A549 treated with AZD9567 at 1 μM for 4 hours (cell line): Measurements from ENCODE around the gene SLC35G6. TPM values are rescaled to one million over a fixed set of nuclear protein-coding genes. Genes with fewer than 3 reads are reported as not detected.

Experiments used
- total RNA-seq: library from RNA; stranded (reverse); fragments of 200-300 nt; extraction: Qiagen RNA extraction; gene quantifications from 5 replicates; pipeline ENCODE4 v1.2.3, GENCODE V29; 2022; ENCODE audit not compliant: insufficient read depth

Gene SLC35G6
- total RNA-seq: not detected in 5 replicates

DNA sequence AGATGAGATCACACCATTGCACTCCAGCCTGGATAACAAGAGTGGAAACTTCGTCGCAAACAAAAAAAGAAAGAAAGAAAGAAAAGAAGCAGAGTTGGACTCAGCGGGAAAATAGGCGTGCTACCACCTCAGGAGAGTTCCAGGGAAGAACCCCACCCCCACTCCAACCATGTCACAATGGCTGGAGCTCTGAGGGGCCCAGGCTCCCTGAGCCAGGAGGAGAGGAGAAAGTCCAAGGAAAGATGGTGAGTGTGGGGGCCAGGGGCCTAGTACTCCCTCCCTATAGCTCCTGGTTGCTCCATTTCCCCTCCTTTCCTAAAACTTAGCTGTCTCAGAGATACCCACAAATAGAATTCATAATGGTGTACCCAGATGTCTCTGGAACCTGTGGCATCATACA is at the start of gene SLC35G6:
SLC35G6 (plus strand) TSS at position 172 of the 400 bp plus-strand sequence; CDS start at position 243, 71 bp downstream.

GRCh38 chr17:7439462-7440112 is 41.7 kb upstream of the SLC35G6 start, which contains the start of gene FGF11:
TSS of gene FGF11 (plus strand) at chr17:7439512. CDS start at chr17:7439621, 109 bp downstream.

GRCh38 chr17:7444682-7445618 is 36.3 kb upstream of the SLC35G6 start, which contains the start of gene CHRNB1:
TSS of gene CHRNB1 (plus strand) at chr17:7445061. CDS start at chr17:7445128, 67 bp downstream.

DNA sequence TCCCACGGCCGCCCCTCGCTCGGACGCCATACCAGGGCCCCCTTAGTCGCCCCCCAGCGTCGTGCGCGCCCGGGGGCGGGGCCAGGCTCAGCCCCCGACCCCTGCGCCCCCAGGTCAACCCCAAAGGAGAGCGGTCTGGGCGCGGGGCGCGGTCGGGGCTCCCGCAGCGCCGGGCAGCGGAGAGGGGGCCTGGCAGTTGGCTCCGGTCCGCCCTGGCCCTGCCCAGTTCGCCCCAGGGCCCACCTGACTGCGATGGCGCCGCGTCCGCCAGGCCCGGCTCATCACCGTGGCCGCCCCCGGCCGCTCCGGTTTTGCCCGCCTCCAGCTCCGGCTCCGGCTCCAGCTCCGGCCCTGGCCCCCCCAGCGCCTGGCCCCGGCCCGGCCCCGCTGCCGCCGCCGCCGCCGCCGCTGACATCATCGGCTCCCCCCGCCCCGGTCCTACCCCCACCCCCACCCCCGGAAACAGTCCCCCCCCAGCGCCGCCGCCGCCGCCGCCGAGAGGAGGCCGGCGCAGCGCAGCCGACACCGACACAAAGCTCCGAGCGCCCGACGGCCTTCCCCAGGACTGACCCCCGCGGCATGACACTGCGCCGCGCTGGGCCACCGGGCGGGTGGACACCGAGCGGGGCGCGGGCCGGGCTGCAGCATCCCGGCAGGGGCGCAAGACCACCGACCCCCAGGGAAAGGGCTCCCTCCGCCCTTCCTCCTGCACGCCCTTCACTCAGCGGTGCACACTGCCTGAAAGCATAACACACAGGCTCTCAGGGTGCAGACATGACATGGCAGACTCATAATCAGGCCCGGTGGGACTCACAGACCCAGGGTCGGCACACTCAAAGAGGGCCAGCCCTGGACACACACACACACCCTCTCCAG is 1.8 kb upstream of the SLC35G6 start, which contains the start of gene ZBTB4:
ZBTB4 (minus strand) TSS at position 419 of the 876 bp plus-strand sequence. CDS start 12,830 bp downstream, outside the sequence.

GRCh38 chr17:7484067-7484918 is 3.0 kb downstream of the SLC35G6 start, which contains the start of gene POLR2A:
TSS of gene POLR2A (plus strand) at chr17:7484366.

Other genes with a start within 250 kb of the SLC35G6 start
- 29.2 to 43.3 TPM (median 42.3 TPM) in 5 replicates for gene DVL2, start 246.9 kb upstream of the SLC35G6 start, total RNA-seq
- 67.2 to 91.5 TPM (median 83.0 TPM) in 5 replicates for gene PHF23, start 242.0 kb upstream of the SLC35G6 start, total RNA-seq
- gene GABARAP, start 239.0 kb upstream of the SLC35G6 start, total RNA-seq: 638 to 734 TPM (median 663 TPM) in 5 replicates
- 202 to 277 TPM (median 222 TPM) in 5 replicates for gene CTDNEP1, start 229.7 kb upstream of the SLC35G6 start, total RNA-seq
- gene ELP5, start 229.2 kb upstream of the SLC35G6 start, total RNA-seq: 115 to 144 TPM (median 128 TPM) in 5 replicates
- 1.4 to 1.8 TPM (median 1.6 TPM) in 4 of 5 replicates, not detected in the other for gene CLDN7, start 219.0 kb upstream of the SLC35G6 start, total RNA-seq
- gene SLC2A4, start 199.7 kb upstream of the SLC35G6 start, total RNA-seq: 0.28 to 0.45 TPM (median 0.37 TPM) in 4 of 5 replicates, not detected in the other
- gene YBX2, start 186.8 kb upstream of the SLC35G6 start, total RNA-seq: 0.46 to 0.72 TPM (median 0.60 TPM) in 4 of 5 replicates, not detected in the other
- gene EIF5A, start 173.8 kb upstream of the SLC35G6 start, total RNA-seq: 1,570 to 1,809 TPM (median 1,672 TPM) in 5 replicates
- 91.5 to 113 TPM (median 108 TPM) in 5 replicates for gene GPS2, start 166.1 kb upstream of the SLC35G6 start, total RNA-seq
- 30.5 to 37.6 TPM (median 36.4 TPM) in 5 replicates for gene NEURL4, start 152.1 kb upstream of the SLC35G6 start, total RNA-seq
- gene ACAP1, start 144.9 kb upstream of the SLC35G6 start, total RNA-seq: 2.1 to 5.5 TPM (median 3.9 TPM) in 4 of 5 replicates, not detected in the other
- 10.3 to 15.0 TPM (median 13.0 TPM) in 5 replicates for gene KCTD11, start 129.3 kb upstream of the SLC35G6 start, total RNA-seq
- gene TMEM95, start 126.3 kb upstream of the SLC35G6 start, total RNA-seq: not detected in 5 replicates
- 1.4 to 1.7 TPM (median 1.6 TPM) in 5 replicates for gene TNK1, start 100.4 kb upstream of the SLC35G6 start, total RNA-seq
- gene PLSCR3, start 86.9 kb upstream of the SLC35G6 start, total RNA-seq: 36.1 to 44.4 TPM (median 40.5 TPM) in 5 replicates
- gene TMEM256, start 77.3 kb upstream of the SLC35G6 start, total RNA-seq: 181 to 231 TPM (median 208 TPM) in 5 replicates
- 12.4 to 20.9 TPM (median 18.3 TPM) in 5 replicates for gene NLGN2, start 73.6 kb upstream of the SLC35G6 start, total RNA-seq
- 0.08 TPM in 2 of 5 replicates, not detected in the others for gene SPEM1, start 61.1 kb upstream of the SLC35G6 start, total RNA-seq
- 0.05 to 0.07 TPM (median 0.05 TPM) in 3 of 5 replicates, not detected in the others for gene SPEM2, start 55.8 kb upstream of the SLC35G6 start, total RNA-seq
- gene SPEM3, start 52.6 kb upstream of the SLC35G6 start, total RNA-seq: 0.02 to 0.06 TPM (median 0.02 TPM) in 3 of 5 replicates, not detected in the others
- gene TMEM102, start 46.0 kb upstream of the SLC35G6 start, total RNA-seq: 7.5 to 12.0 TPM (median 11.6 TPM) in 5 replicates
- gene FGF11, start 41.9 kb upstream of the SLC35G6 start, total RNA-seq: 0.67 to 1.3 TPM (median 0.74 TPM) in 4 of 5 replicates, not detected in the other
- gene CHRNB1, start 36.4 kb upstream of the SLC35G6 start, total RNA-seq: 5.7 to 17.4 TPM (median 8.1 TPM) in 5 replicates
- gene ZBTB4, start 1.8 kb upstream of the SLC35G6 start, total RNA-seq: 17.6 to 21.8 TPM (median 20.5 TPM) in 5 replicates
- gene POLR2A, start 2.9 kb downstream of the SLC35G6 start, total RNA-seq: 74.1 to 103 TPM (median 95.9 TPM) in 5 replicates
- 7.1 to 11.8 TPM (median 9.9 TPM) in 5 replicates for gene TNFSF12, start 67.6 kb downstream of the SLC35G6 start, total RNA-seq
- 0.40 to 0.92 TPM (median 0.66 TPM) in 4 of 5 replicates, not detected in the other for gene TNFSF13, start 77.3 kb downstream of the SLC35G6 start, total RNA-seq
- gene SENP3, start 80.5 kb downstream of the SLC35G6 start, total RNA-seq: 70.1 to 96.6 TPM (median 91.7 TPM) in 5 replicates
- gene CD68, start 98.2 kb downstream of the SLC35G6 start, total RNA-seq: 23.5 to 28.8 TPM (median 28.1 TPM) in 5 replicates
- 112 to 167 TPM (median 117 TPM) in 5 replicates for gene MPDU1, start 102.4 kb downstream of the SLC35G6 start, total RNA-seq
- 0.17 to 0.42 TPM (median 0.28 TPM) in 4 of 5 replicates, not detected in the other for gene SOX15, start 108.6 kb downstream of the SLC35G6 start, total RNA-seq
- 59.1 to 61.9 TPM (median 61.2 TPM) in 5 replicates for gene FXR2, start 133.5 kb downstream of the SLC35G6 start, total RNA-seq
- gene SAT2, start 146.4 kb downstream of the SLC35G6 start, total RNA-seq: 51.0 to 90.6 TPM (median 82.1 TPM) in 5 replicates
- gene SHBG, start 148.7 kb downstream of the SLC35G6 start, total RNA-seq: 0.47 to 1.00 TPM (median 0.70 TPM) in 4 of 5 replicates, not detected in the other
- 0.19 to 0.26 TPM (median 0.24 TPM) in 4 of 5 replicates, not detected in the other for gene ATP1B2, start 169.5 kb downstream of the SLC35G6 start, total RNA-seq
- gene TP53, start 206.0 kb downstream of the SLC35G6 start, total RNA-seq: 42.8 to 46.9 TPM (median 44.9 TPM) in 5 replicates
- 39.9 to 45.3 TPM (median 43.7 TPM) in 5 replicates for gene WRAP53, start 207.0 kb downstream of the SLC35G6 start, total RNA-seq
- 1.1 to 2.2 TPM (median 1.3 TPM) in 5 replicates for gene EFNB3, start 223.8 kb downstream of the SLC35G6 start, total RNA-seq
- gene DNAH2, start 236.3 kb downstream of the SLC35G6 start, total RNA-seq: 0.03 to 0.10 TPM (median 0.05 TPM) in 3 of 5 replicates, not detected in the others